MCF 10A (cell line): ENCODE data around the gene FBXW12. TPM values are rescaled to one million over a fixed set of nuclear protein-coding genes. Genes with fewer than 3 reads are reported as not detected.

Experiments used
- BruUV-seq: library from RNA; stranded (reverse); fragments of 400-500 nt; replicated peaks from 2 replicates; lab custom pipeline; 2021; lab: Mats Ljungman, UMichigan
- CTCF ChIA-PET: fragments of 300-600 bp; sonication (Branson Sonifier 250); formaldehyde crosslinking; extraction: SDS; loops from one replicate; lab custom pipeline; 2021; ENCODE audit warnings: antibody characterized with exemption, inconsistent platforms; lab: Yijun Ruan, JAX
- POLR2A ChIA-PET: fragments of 300-600, 350-650 bp; sonication (Branson Sonifier 250); formaldehyde crosslinking; extraction: SDS; loops from one replicate; lab custom pipeline; 2020; ENCODE audit warnings: antibody characterized with exemption, inconsistent platforms; lab: Yijun Ruan, JAX
- DNase-seq: peaks from one replicate; pipeline ENCODE4 v3.0.0-alpha.2; 2018; ENCODE audit not compliant: unreplicated experiment
- H3K27ac Mint-ChIP-seq: one replicate; pipeline ENCODE4 v1.8.0; 2022; ENCODE audit warnings: mild to moderate bottlenecking, low read depth, mixed read lengths; ENCODE audit not compliant: unreplicated experiment
- H3K27me3 Mint-ChIP-seq: one replicate; pipeline ENCODE4 v1.8.0; 2022; ENCODE audit warnings: mixed read lengths; ENCODE audit not compliant: insufficient read depth, unreplicated experiment
- H3K36me3 Mint-ChIP-seq: one replicate; pipeline ENCODE4 v1.8.0; 2022; ENCODE audit warnings: mild to moderate bottlenecking, moderate library complexity, mixed read lengths; ENCODE audit not compliant: insufficient read depth, unreplicated experiment
- H3K4me1 Mint-ChIP-seq: one replicate; pipeline ENCODE4 v1.8.0; 2022; ENCODE audit warnings: mixed read lengths; ENCODE audit not compliant: insufficient read depth, unreplicated experiment
- H3K4me3 Mint-ChIP-seq: one replicate; pipeline ENCODE4 v1.8.0; 2022; ENCODE audit warnings: mild to moderate bottlenecking, moderate library complexity, mixed read lengths; ENCODE audit not compliant: unreplicated experiment
- H3K9me3 Mint-ChIP-seq: one replicate; pipeline ENCODE4 v1.8.0; 2022; ENCODE audit warnings: mixed read lengths; ENCODE audit not compliant: unreplicated experiment
- intact Hi-C: fragments of 100-400 bp; cut with micrococcal nuclease; formaldehyde crosslinking; loops from 2 replicates; pipeline ENCODE4 v1.14.1; 2022
- total RNA-seq: library from RNA; stranded (reverse); gene quantifications from 2 replicates; pipeline ENCODE4 v1.2.3, GENCODE V29; 2022
- TF ChIP-seq, protein P1 (sequence below): fragments of 200-600 bp; IDR thresholded peaks from one replicate; pipeline ENCODE4 v1.8.0; 2022; ENCODE audit warnings: antibody characterized with exemption, mild to moderate bottlenecking; ENCODE audit not compliant: unreplicated experiment

The FBXW12 gene
- total RNA-seq, 1 experiment from 2014 or later: not detected

- DNase-seq: no peak
- no peaks in the 10 kb centered on the region for H3K27me3 Mint-ChIP-seq
- BruUV-seq: no TSS peak
- POLR2A ChIA-PET: interaction anchor here (1.0 to 22.1 kb wide), 4 partner anchors 11 to 139 kb away, joined by 3 to 749 read pairs (median 4); partner anchors contain the start of genes CCDC51, PLXNB1 and TMA7
- TF ChIP-seq, protein P1, sequence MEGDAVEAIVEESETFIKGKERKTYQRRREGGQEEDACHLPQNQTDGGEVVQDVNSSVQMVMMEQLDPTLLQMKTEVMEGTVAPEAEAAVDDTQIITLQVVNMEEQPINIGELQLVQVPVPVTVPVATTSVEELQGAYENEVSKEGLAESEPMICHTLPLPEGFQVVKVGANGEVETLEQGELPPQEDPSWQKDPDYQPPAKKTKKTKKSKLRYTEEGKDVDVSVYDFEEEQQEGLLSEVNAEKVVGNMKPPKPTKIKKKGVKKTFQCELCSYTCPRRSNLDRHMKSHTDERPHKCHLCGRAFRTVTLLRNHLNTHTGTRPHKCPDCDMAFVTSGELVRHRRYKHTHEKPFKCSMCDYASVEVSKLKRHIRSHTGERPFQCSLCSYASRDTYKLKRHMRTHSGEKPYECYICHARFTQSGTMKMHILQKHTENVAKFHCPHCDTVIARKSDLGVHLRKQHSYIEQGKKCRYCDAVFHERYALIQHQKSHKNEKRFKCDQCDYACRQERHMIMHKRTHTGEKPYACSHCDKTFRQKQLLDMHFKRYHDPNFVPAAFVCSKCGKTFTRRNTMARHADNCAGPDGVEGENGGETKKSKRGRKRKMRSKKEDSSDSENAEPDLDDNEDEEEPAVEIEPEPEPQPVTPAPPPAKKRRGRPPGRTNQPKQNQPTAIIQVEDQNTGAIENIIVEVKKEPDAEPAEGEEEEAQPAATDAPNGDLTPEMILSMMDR: no peak
- H3K4me3 Mint-ChIP-seq: no peak overlapping the region
- H3K27ac Mint-ChIP-seq: peak overlapping the region; percentile 64
- H3K4me1 Mint-ChIP-seq: peaks cover 24% of the 10 kb centered on the region
- H3K36me3 Mint-ChIP-seq: peaks cover 77% of the 10 kb centered on the region
- CTCF ChIA-PET: interaction anchor here (0.6 to 22.6 kb wide), 6 partner anchors 30 to 212 kb away, joined by 3 to 647 read pairs (median 3); partner anchors contain the start of genes CCDC51 and TMA7
- intact Hi-C loops: no loop called here
- no peaks in the 10 kb centered on the region for H3K9me3 Mint-ChIP-seq
Measured at GRCh38 chr3:48406443-48407431, 34.7 kb downstream of the FBXW12 start.

- ChIA-PET POLR2A (interaction anchor here (1.0 to 22.1 kb wide), 5 partner anchors 7 to 140 kb away, joined by 3 to 749 read pairs (median 5); partner anchors contain the start of genes CCDC51, PLXNB1 and TMA7), CTCF (interaction anchor here (0.6 to 22.6 kb wide), 5 partner anchors 29 to 138 kb away, joined by 3 to 647 read pairs (median 3); partner anchors contain the start of genes CCDC51 and TMA7)
- BruUV-seq: no TSS peak
Measured at GRCh38 chr3:48407542-48408099, 35.6 kb downstream of the FBXW12 start.

DNA sequence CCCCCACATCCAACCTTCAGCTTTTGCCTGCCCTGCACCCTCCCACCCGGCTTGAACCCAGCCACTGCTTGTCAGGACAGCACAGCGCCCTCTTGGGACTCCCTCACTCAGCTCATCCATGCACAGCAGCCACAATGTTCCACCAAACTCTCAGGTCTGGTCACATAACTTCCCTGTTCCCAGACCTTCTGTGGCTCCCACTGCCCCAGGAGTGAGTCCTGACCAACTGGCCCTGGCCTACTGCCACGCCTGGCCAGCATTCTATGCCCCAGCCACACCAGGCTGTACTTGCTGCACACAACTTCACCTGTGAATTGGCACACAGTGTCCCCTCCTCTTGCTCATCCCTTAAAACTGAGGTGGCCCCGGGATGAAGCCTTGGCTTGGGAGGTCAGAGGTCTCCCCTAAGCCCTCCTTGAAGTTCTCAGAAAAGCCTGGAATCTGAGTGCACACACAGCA lies 36.8 kb downstream of the FBXW12 start:
- POLR2A ChIA-PET: interaction anchor here (0.8 to 22.1 kb wide), 3 partner anchors 8 to 32 kb away, joined by 3 to 749 read pairs (median 12); partner anchors contain the start of gene PLXNB1
- no peaks in the 10 kb centered on the region for H3K27me3 Mint-ChIP-seq
- H3K36me3 Mint-ChIP-seq: peaks cover 78% of the 10 kb centered on the region
- no peaks in the 10 kb centered on the region for H3K9me3 Mint-ChIP-seq
- H3K4me1 Mint-ChIP-seq: peaks cover 16% of the 10 kb centered on the region
- intact Hi-C loops: no loop called here
- peak overlapping the region; percentile 49 for H3K27ac Mint-ChIP-seq
- CTCF ChIA-PET: interaction anchor here (22.6 kb wide), 1 partner anchor 28 kb away, joined by 647 read pairs; the partner anchor contains the start of genes CCDC51 and TMA7
- DNase-seq: no peak
- no peak overlapping the region for H3K4me3 Mint-ChIP-seq
- BruUV-seq: no TSS peak
- TF ChIP-seq, protein P1: no peak

More at GRCh38 chr3:48407542-48408099, 35.6 kb downstream of the FBXW12 start:
- Mint-ChIP-seq H3K27me3 (no peaks in the 10 kb centered on the region), H3K36me3 (peaks cover 71% of the 10 kb centered on the region), H3K27ac (peak overlapping the region; percentile 64), H3K4me1 (peaks cover 17% of the 10 kb centered on the region), H3K9me3 (no peaks in the 10 kb centered on the region), H3K4me3 (no peak overlapping the region)
- TF ChIP-seq, protein P1: no peak
- intact Hi-C loops: no loop called here
- no peak for DNase-seq
